NT2/D1 (cell line): Measurements from ENCODE around the gene STAC.

Experiments
- SUZ12 ChIP-seq: IDR thresholded peaks from 2 replicates; pipeline ENCODE4 v1.6.1; 2011; ENCODE audit not compliant: insufficient read length, insufficient read depth; ENCODE audit errors: extremely low read depth
- YY1 ChIP-seq: IDR thresholded peaks from 2 replicates; pipeline ENCODE4 v1.6.1; 2011; ENCODE audit not compliant: insufficient read length, insufficient read depth
- ZNF274 ChIP-seq: IDR thresholded peaks from 2 replicates; pipeline ENCODE4 v1.6.1; 2011; ENCODE audit warnings: mild to moderate bottlenecking, low read depth, low read length

DNA sequence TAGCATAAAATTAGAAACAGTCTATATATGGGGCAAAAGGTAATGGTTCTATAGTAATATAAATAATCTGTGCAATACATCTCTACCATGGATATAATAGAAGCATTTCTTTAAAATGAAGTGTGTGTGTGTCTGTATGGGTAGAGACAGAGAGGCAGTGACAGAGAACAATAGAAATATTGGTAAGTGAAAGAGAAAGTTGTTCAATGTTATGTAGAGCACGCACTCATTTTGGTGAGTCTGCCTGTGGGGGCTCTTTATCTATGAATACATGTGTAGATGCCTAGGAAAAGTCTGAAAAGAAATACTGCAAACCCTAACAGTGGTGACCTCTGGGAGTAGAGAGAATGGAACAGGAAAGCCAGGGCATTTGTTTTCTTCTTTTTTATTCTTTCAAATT, 182.6 kb downstream of the STAC start:
- TF ChIP-seq YY1, result no peak
- no peak for TF ChIP-seq ZNF274
- TF ChIP-seq SUZ12, result no peak
